CD14-positive monocyte (primary cell): ENCODE data around the gene SMARCA4. TPM values are rescaled to one million over a fixed set of nuclear protein-coding genes. Genes with fewer than 3 reads are reported as not detected.

ENCODE experiments used
- DNase-seq, 3 donors: peaks; one replicate each; pipeline ENCODE4 v3.0.0-alpha.2; 2011 to 2022
- H2AFZ ChIP-seq: 2 replicates; pipeline ENCODE4 v1.6.0; 2012; ENCODE audit warnings: mild to moderate bottlenecking, low read depth, low read length, inconsistent platforms; ENCODE audit not compliant: insufficient read depth, poor library complexity, severe bottlenecking
- H3K27ac ChIP-seq, 2 donors: 1 replicate in 1 of 2; 2 replicates in 1 of 2; pipeline ENCODE4 v1.5.1; 2012 to 2013; ENCODE audit warnings: low read length in 2 of 2, control low read depth in 1 of 2, inconsistent platforms in 1 of 2, low read depth in 1 of 2, mild to moderate bottlenecking in 1 of 2
- H3K27me3 ChIP-seq, 2 donors: one replicate each; pipeline versions ENCODE4 v1.6.0 to v1.6.1; 2011 to 2013; ENCODE audit warnings: low read length in 2 of 2; ENCODE audit not compliant: control insufficient read depth in 2 of 2, insufficient read depth in 2 of 2
- H3K36me3 ChIP-seq, 2 donors: replicated peaks in 1 of 2; 1 replicate in 1 of 2; 2 replicates in 1 of 2; pipeline versions ENCODE4 v1.5.1 to v1.6.1; 2012 to 2013; ENCODE audit warnings: low read length in 2 of 2, control low read depth in 1 of 2, inconsistent platforms in 1 of 2, mild to moderate bottlenecking in 1 of 2; ENCODE audit not compliant: insufficient read depth in 2 of 2, control insufficient read depth in 1 of 2
- H3K4me1 ChIP-seq, 2 donors: 1 replicate in 1 of 2; 2 replicates in 1 of 2; pipeline versions ENCODE4 v1.5.1 to v1.6.1; 2012 to 2013; ENCODE audit warnings: low read length in 2 of 2, control low read depth in 1 of 2, inconsistent platforms in 1 of 2, mild to moderate bottlenecking in 1 of 2, moderate library complexity in 1 of 2; ENCODE audit not compliant: insufficient read depth in 2 of 2, control insufficient read depth in 1 of 2
- H3K4me2 ChIP-seq: replicated peaks from 2 replicates; pipeline ENCODE3; 2012; ENCODE audit warnings: low read length, moderate library complexity, mild to moderate bottlenecking; ENCODE audit not compliant: poor library complexity, severe bottlenecking; ENCODE audit errors: extremely low read depth
- H3K4me3 ChIP-seq, 3 experiments: fragments of 200-600 bp in 1 of 3; sonication (generic) in 1 of 3; replicated peaks in 1 of 3; 1 replicate in 2 of 3; 2 replicates in 1 of 3; pipeline ENCODE4 v1.5.1; 2011 to 2013; ENCODE audit warnings: low read length in 3 of 3, mild to moderate bottlenecking in 3 of 3, control low read depth in 2 of 3, low read depth in 2 of 3, inconsistent platforms in 1 of 3, moderate library complexity in 1 of 3
- H3K79me2 ChIP-seq: 2 replicates; pipeline ENCODE4 v1.6.0; 2012; ENCODE audit warnings: mild to moderate bottlenecking, control low read depth, inconsistent platforms, low read length, moderate library complexity; ENCODE audit not compliant: insufficient read depth
- H3K9ac ChIP-seq: 2 replicates; pipeline ENCODE4 v1.6.0; 2017; ENCODE audit warnings: low read length, mild to moderate bottlenecking; ENCODE audit not compliant: insufficient read depth, poor library complexity, severe bottlenecking
- H3K9me3 ChIP-seq, 2 donors: replicated peaks in 1 of 2; 1 replicate in 1 of 2; 2 replicates in 1 of 2; pipeline versions ENCODE4 v1.5.1 to v1.6.1; 2012 to 2013; ENCODE audit warnings: low read length in 2 of 2, control low read depth in 1 of 2; ENCODE audit not compliant: control insufficient read depth in 1 of 2, insufficient read depth in 1 of 2
- H4K20me1 ChIP-seq: 2 replicates; pipeline ENCODE4 v1.6.0; 2012; ENCODE audit warnings: mild to moderate bottlenecking, low read length, control low read depth, moderate library complexity; ENCODE audit not compliant: insufficient read depth
- H3K27ac Mint-ChIP-seq, 7 donors: one replicate each; pipeline ENCODE4 v1.8.0; 2020; ENCODE audit warnings: mild to moderate bottlenecking in 7 of 7, mixed read lengths in 7 of 7, moderate library complexity in 6 of 7, inconsistent platforms in 2 of 7
- H3K27me3 Mint-ChIP-seq, 3 donors: one replicate each; pipeline ENCODE4 v1.8.0; 2021 to 2022; ENCODE audit warnings: low read depth in 3 of 3, mild to moderate bottlenecking in 3 of 3, mixed read lengths in 3 of 3, moderate library complexity in 3 of 3, inconsistent platforms in 1 of 3
- H3K36me3 Mint-ChIP-seq, 2 donors: one replicate each; pipeline ENCODE4 v1.8.0; 2020; ENCODE audit warnings: mixed read lengths in 2 of 2, inconsistent platforms in 1 of 2, mild to moderate bottlenecking in 1 of 2
- H3K4me1 Mint-ChIP-seq: one replicate; pipeline ENCODE4 v1.8.0; 2020; ENCODE audit warnings: mild to moderate bottlenecking, mixed read lengths
- H3K4me3 Mint-ChIP-seq, 2 donors: one replicate each; pipeline ENCODE4 v1.8.0; 2020; ENCODE audit warnings: mild to moderate bottlenecking in 2 of 2, mixed read lengths in 2 of 2, moderate library complexity in 1 of 2
- H3K9me3 Mint-ChIP-seq, 7 donors: one replicate each; pipeline ENCODE4 v1.8.0; 2020 to 2022; ENCODE audit warnings: mixed read lengths in 7 of 7, mild to moderate bottlenecking in 6 of 7, moderate library complexity in 6 of 7, inconsistent platforms in 2 of 7
- CTCF ChIP-seq: fragments of 200-600 bp; IDR thresholded peaks from one replicate; pipeline ENCODE4 v1.8.0; 2022; ENCODE audit warnings: antibody characterized with exemption, mild to moderate bottlenecking
- WGBS: methylation state at CpG from one replicate; pipeline ENCODE4 v1.1.5; 2013; ENCODE audit warnings: missing lambda C conversion rate; ENCODE audit not compliant: insufficient coverage; 5-methylcytosine and 5-hydroxymethylcytosine counted together
- intact Hi-C, 2 donors: fragments of 100-400 bp; cut with micrococcal nuclease; formaldehyde crosslinking; loops; one replicate each; pipeline versions ENCODE4 v1.15.0 to v1.15.1; 2023
- polyA plus RNA-seq, 3 donors: library from polyadenylated mRNA; depleted of rRNA in 1 of 3; unstranded in 2 of 3; stranded (reverse) in 1 of 3; fragments of 300-500 nt in 2 of 3; fragments of >200 nt in 1 of 3; fragmentation: Illumina TruSeq in 2 of 3; gene quantifications; 1 replicate in 2 of 3; 2 replicates in 1 of 3; pipeline ENCODE4 v1.2.3, GENCODE V29; 2012 to 2021

Gene SMARCA4
- polyA plus RNA-seq, 3 donors: 5.1 to 53.3 (median 7.0) TPM

- intact Hi-C loops: no loop called here
- no peak overlapping the region for H3K9ac ChIP-seq
- peaks cover 49 to 72% of the 10 kb centered on the region in 2 donors for H3K36me3 ChIP-seq
- 99% methylated on average over 16 of the region's 19 CpGs for WGBS
- Mint-ChIP-seq H3K9me3 (peaks cover 0 to 2% (median 0%) of the 10 kb centered on the region in 7 donors), H3K4me1 (no peaks in the 10 kb centered on the region), H3K27me3 (peaks cover 0 to 3% (median 0%) of the 10 kb centered on the region in 3 donors), H3K4me3 (no peak overlapping the region), H3K27ac (no peak overlapping the region), H3K36me3 (peaks cover 42 to 75% of the 10 kb centered on the region in 2 donors)
- H3K4me3 ChIP-seq: no peak overlapping the region
- no peaks in the 10 kb centered on the region for H3K4me1 ChIP-seq
- H3K27me3 ChIP-seq: no peaks in the 10 kb centered on the region
- no peak overlapping the region for H3K27ac ChIP-seq
- H2AFZ ChIP-seq: no peak overlapping the region
- TF ChIP-seq CTCF: no peak
- DNase-seq: no peak
- H3K79me2 ChIP-seq: no peaks in the 10 kb centered on the region
- H3K9me3 ChIP-seq: no peaks in the 10 kb centered on the region
- H4K20me1 ChIP-seq: no peaks in the 10 kb centered on the region
- no peak overlapping the region for H3K4me2 ChIP-seq
Measured at GRCh38 chr19:10915130-10916091, 45.4 kb upstream of the SMARCA4 start.

- Histone ChIP-seq H3K27me3 (no peaks in the 10 kb centered on the region), H3K79me2 (no peaks in the 10 kb centered on the region), H3K4me2 (no peak overlapping the region), H3K9ac (no peak overlapping the region), H2AFZ (no peak overlapping the region), H3K27ac (no peak overlapping the region), H3K4me3 (no peak overlapping the region), H3K9me3 (no peaks in the 10 kb centered on the region), H3K36me3 (peaks cover 53 to 75% of the 10 kb centered on the region in 2 donors), H4K20me1 (no peaks in the 10 kb centered on the region), H3K4me1 (no peaks in the 10 kb centered on the region)
- Mint-ChIP-seq H3K27ac (no peak overlapping the region), H3K4me3 (no peak overlapping the region), H3K9me3 (peaks cover 0 to 2% (median 0%) of the 10 kb centered on the region in 7 donors), H3K36me3 (peaks cover 42 to 77% of the 10 kb centered on the region in 2 donors), H3K27me3 (peaks cover 0 to 3% (median 0%) of the 10 kb centered on the region in 3 donors), H3K4me1 (no peaks in the 10 kb centered on the region)
- no peak for TF ChIP-seq CTCF
- 94% methylated on average over 4 of the region's 6 CpGs for WGBS
- no peak for DNase-seq
- intact Hi-C loops: no loop called here
Measured at GRCh38 chr19:10916602-10917001, 44.2 kb upstream of the SMARCA4 start.
